ENCODE results near the gene KLHL22. TPM values are rescaled to one million over a fixed set of nuclear protein-coding genes. Genes with fewer than 3 reads are reported as not detected.
A peak's percentile ranks its signal among the peaks of the same experiment; 100 is the strongest.

KLHL22 gene
- total RNA-seq, 4 donors from 2014 or later = 38.0 to 76.9 (median 61.0) TPM

DNA sequence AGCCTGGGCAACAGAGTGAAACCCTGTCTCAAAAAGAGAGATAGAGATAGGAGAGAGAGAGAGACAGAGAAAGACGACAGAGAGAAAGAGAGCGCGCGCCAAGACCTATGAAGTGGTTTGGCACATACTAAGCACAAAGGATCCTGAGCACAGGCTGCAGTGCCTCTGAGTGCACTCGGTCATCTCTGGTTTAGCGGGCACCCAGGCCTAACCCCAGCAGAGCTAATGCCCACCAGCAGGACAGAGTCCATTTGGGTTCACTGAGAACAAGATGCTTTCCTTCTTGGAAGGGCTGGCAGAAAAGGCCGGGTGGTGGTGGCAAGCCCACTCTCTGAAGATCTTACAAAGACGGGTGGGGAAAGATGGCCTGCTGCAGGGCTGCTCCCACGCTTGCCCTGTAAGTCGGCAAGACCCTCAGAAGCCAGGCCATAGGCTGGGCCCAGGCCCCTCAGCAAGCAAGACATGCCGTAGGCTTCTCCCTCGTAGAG is 61.3 kb downstream of the KLHL22 start:
- H3K27ac ChIP-seq = no peak overlapping the region
- 91 to 92% methylated on average over 12 of the region's 12 CpGs for WGBS, 2 donors
- H3K4me3 ChIP-seq (replicated peaks in 1 of 3) = no peak overlapping the region
- no peak for TF ChIP-seq POLR2A (IDR thresholded peaks at IDR 0.05)
- TF ChIP-seq CTCF (IDR thresholded peaks at IDR 0.05) = no peak
- no peaks in the 10 kb centered on the region for H3K36me3 ChIP-seq
- H3K4me1 ChIP-seq = peaks cover 43 to 62% of the 10 kb centered on the region in 2 donors
- no peaks in the 10 kb centered on the region for H3K9me3 ChIP-seq
- no peaks in the 10 kb centered on the region for H3K27me3 ChIP-seq
- intact Hi-C loops (cut with DNase I) = no loop called here
- no peak for DNase-seq

- H3K27ac ChIP-seq = no peak overlapping the region
- intact Hi-C loops (cut with DNase I) = no loop called here
- WGBS, 2 donors = 81 to 86% methylated on average over 4 of the region's 4 CpGs
- no peaks in the 10 kb centered on the region for H3K27me3 ChIP-seq
- H3K4me3 ChIP-seq (replicated peaks in 1 of 3) = no peak overlapping the region
- no peaks in the 10 kb centered on the region for H3K9me3 ChIP-seq
- no peaks in the 10 kb centered on the region for H3K36me3 ChIP-seq
- H3K4me1 ChIP-seq = peaks cover 41 to 57% of the 10 kb centered on the region in 2 donors
- no peak for TF ChIP-seq CTCF (IDR thresholded peaks at IDR 0.05)
- no peak for TF ChIP-seq POLR2A (IDR thresholded peaks at IDR 0.05)
- no peak for DNase-seq
Observed at GRCh38 chr22:20433686-20434241, 61.8 kb downstream of the KLHL22 start.

DNA sequence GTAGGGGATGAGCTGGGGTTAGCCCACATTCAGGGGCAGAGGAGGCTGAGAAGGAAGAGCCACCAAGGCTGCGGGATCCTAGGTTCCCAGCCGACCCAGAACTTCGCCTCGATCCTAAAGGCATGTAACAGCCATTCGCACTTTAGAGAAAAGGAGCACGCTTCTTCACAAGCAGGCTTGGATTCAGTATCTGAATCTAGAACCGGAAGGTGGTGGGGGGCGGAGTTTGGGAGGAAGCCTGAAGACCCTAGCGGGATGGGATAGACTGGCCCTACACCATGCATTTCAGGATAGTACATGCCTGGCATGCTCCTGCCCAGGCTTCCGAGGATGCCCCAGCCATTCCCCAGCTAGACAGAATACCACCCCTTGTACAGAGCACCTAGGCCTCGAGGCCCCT is 62.4 kb downstream of the KLHL22 start:
- H3K27ac ChIP-seq = no peak overlapping the region
- peaks cover 36 to 52% of the 10 kb centered on the region in 2 donors for H3K4me1 ChIP-seq
- no peak overlapping the region for H3K4me3 ChIP-seq (replicated peaks in 1 of 3)
- H3K9me3 ChIP-seq = no peaks in the 10 kb centered on the region
- H3K27me3 ChIP-seq = no peaks in the 10 kb centered on the region
- H3K36me3 ChIP-seq = no peaks in the 10 kb centered on the region
- TF ChIP-seq CTCF (IDR thresholded peaks at IDR 0.05) (no peak), POLR2A (IDR thresholded peaks at IDR 0.05) (no peak)
- 87 to 95% methylated on average over 11 of the region's 11 CpGs for WGBS, 2 donors
- intact Hi-C loops (cut with DNase I) = no loop called here
- no peak for DNase-seq

GRCh38 chr22:20432244-20432686 is 63.3 kb downstream of the KLHL22 start:
- H3K9me3 ChIP-seq = no peaks in the 10 kb centered on the region
- TF ChIP-seq POLR2A (IDR thresholded peaks at IDR 0.05) = no peak
- TF ChIP-seq CTCF (IDR thresholded peaks at IDR 0.05) = no peak
- no peaks in the 10 kb centered on the region for H3K36me3 ChIP-seq
- DNase-seq = no peak
- no peak overlapping the region for H3K4me3 ChIP-seq (replicated peaks in 1 of 3)
- H3K27ac ChIP-seq = no peak overlapping the region
- 83 to 90% methylated on average over 3 of the region's 3 CpGs for WGBS, 2 donors
- intact Hi-C loops (cut with DNase I) = no loop called here
- H3K4me1 ChIP-seq = peaks cover 34 to 49% of the 10 kb centered on the region in 2 donors
- no peaks in the 10 kb centered on the region for H3K27me3 ChIP-seq

DNA sequence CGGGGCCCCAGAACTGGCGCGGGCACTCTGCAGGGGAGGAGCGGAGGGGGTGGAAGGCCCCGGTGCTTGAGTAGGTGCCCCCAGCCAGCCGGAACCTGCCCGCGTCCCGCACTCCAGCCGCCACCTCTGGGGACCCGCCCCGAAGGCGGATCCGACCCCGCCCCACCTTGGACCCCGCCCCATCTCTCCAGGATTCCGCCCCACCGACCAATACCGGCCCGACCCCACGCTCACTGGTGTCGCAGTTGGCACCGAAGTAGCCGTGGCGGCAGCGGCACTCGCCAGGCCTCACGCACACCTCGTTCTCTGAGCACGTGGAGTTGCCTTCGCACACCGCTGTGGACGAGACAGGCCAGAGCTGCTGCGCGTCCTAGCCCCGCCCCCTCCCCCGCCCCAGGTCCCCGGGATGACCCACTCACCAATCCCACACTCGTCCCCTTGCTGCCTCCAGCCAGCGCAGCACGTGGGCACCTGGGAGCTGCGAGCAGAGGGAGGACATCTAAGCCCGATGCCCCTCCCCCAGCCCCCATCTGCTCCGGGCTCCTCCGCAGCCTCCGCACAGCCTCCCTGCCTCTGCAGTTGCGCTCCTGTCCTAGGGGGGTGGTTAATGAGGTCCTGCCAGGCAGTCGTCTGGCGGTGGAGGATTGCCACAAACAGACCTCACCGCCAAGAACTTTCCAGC is 63.9 kb downstream of the KLHL22 start:
- H3K4me3 ChIP-seq (replicated peaks in 1 of 3) = peak overlapping the region in 1 of 3 donors; percentile 8
- peak in 1 of 2 donors; percentile 42 for DNase-seq
- TF ChIP-seq POLR2A (IDR thresholded peaks at IDR 0.05) (no peak), CTCF (IDR thresholded peaks at IDR 0.05) (no peak)
- H3K27ac ChIP-seq = no peak overlapping the region
- no peaks in the 10 kb centered on the region for H3K36me3 ChIP-seq
- peaks cover 29 to 49% of the 10 kb centered on the region in 2 donors for H3K4me1 ChIP-seq
- intact Hi-C loops (cut with DNase I) = no loop called here
- no peaks in the 10 kb centered on the region for H3K27me3 ChIP-seq
- no peaks in the 10 kb centered on the region for H3K9me3 ChIP-seq
- 69 to 70% methylated on average over 7 to 9 of the region's 50 CpGs for WGBS, 2 donors
